H9 (cell line): ENCODE data around the gene NOXA1. TPM values are rescaled to one million over a fixed set of nuclear protein-coding genes. Genes with fewer than 3 reads are reported as not detected.

Source experiments
- DNase-seq: peaks from one replicate; pipeline ENCODE4 v3.0.0-alpha.2; 2017
- H2AFZ ChIP-seq: one replicate; pipeline ENCODE4 v1.6.1; 2013; ENCODE audit warnings: mild to moderate bottlenecking, low read length, control low read depth, moderate library complexity
- H2AK5ac ChIP-seq: 2 replicates; pipeline ENCODE4 v1.6.1; 2013; ENCODE audit warnings: low read length, control low read depth, mixed read lengths; ENCODE audit not compliant: insufficient read length
- H2BK120ac ChIP-seq: one replicate; pipeline ENCODE4 v1.6.1; 2013; ENCODE audit warnings: low read depth, mild to moderate bottlenecking, low read length, control low read depth, inconsistent platforms; ENCODE audit not compliant: poor library complexity, severe bottlenecking
- H2BK12ac ChIP-seq: 2 replicates; pipeline ENCODE4 v1.6.1; 2013; ENCODE audit warnings: low read length, control low read depth, mixed read lengths, low read depth; ENCODE audit not compliant: insufficient read length
- H2BK15ac ChIP-seq: 2 replicates; pipeline ENCODE4 v1.6.1; 2013; ENCODE audit warnings: low read depth, low read length, control low read depth
- H2BK20ac ChIP-seq: one replicate; pipeline ENCODE4 v1.6.1; 2013; ENCODE audit warnings: low read depth, mild to moderate bottlenecking, low read length, control low read depth, inconsistent platforms; ENCODE audit not compliant: poor library complexity, severe bottlenecking
- H2BK5ac ChIP-seq: 2 replicates; pipeline ENCODE4 v1.6.1; 2013; ENCODE audit warnings: low read length, control low read depth, mixed read lengths; ENCODE audit not compliant: insufficient read length
- H3K14ac ChIP-seq: 2 replicates; pipeline ENCODE4 v1.6.1; 2013; ENCODE audit warnings: low read length, control low read depth; ENCODE audit not compliant: insufficient read depth
- H3K18ac ChIP-seq: 2 replicates; pipeline ENCODE4 v1.6.1; 2013; ENCODE audit warnings: low read depth, mild to moderate bottlenecking, mixed read lengths, low read length, control low read depth; ENCODE audit not compliant: insufficient read length
- H3K23ac ChIP-seq: 2 replicates; pipeline ENCODE4 v1.6.1; 2013; ENCODE audit warnings: low read length, control low read depth, mixed read lengths, low read depth; ENCODE audit not compliant: insufficient read length
- H3K23me2 ChIP-seq: 2 replicates; pipeline ENCODE4 v1.6.1; 2013; ENCODE audit warnings: low read depth, mild to moderate bottlenecking, mixed read lengths, low read length, control low read depth; ENCODE audit not compliant: insufficient read length, poor library complexity, severe bottlenecking
- H3K27ac ChIP-seq: 2 replicates; pipeline ENCODE4 v1.5.1; 2013; ENCODE audit warnings: low read length, control low read depth, mixed read lengths, low read depth; ENCODE audit not compliant: insufficient read length
- H3K27me3 ChIP-seq: 2 replicates; pipeline ENCODE4 v1.6.1; 2013; ENCODE audit warnings: low read length, control low read depth, inconsistent platforms; ENCODE audit not compliant: insufficient read depth
- H3K4ac ChIP-seq: 2 replicates; pipeline ENCODE4 v1.6.1; 2013; ENCODE audit warnings: low read depth, mild to moderate bottlenecking, control low read depth, inconsistent platforms, low read length, moderate library complexity
- H3K4me1 ChIP-seq: 2 replicates; pipeline ENCODE4 v1.6.1; 2013; ENCODE audit warnings: low read length, control low read depth, inconsistent platforms; ENCODE audit not compliant: insufficient read depth
- H3K4me2 ChIP-seq: 2 replicates; pipeline ENCODE4 v1.6.1; 2013; ENCODE audit warnings: low read length, control low read depth, mixed read lengths; ENCODE audit not compliant: insufficient read length, insufficient read depth
- H3K56ac ChIP-seq: 2 replicates; pipeline ENCODE4 v1.6.1; 2013; ENCODE audit warnings: low read depth, mild to moderate bottlenecking, mixed read lengths, low read length, control low read depth; ENCODE audit not compliant: insufficient read length
- H3K79me1 ChIP-seq: 2 replicates; pipeline ENCODE4 v1.6.1; 2013; ENCODE audit warnings: low read depth, mild to moderate bottlenecking, moderate library complexity, low read length, control low read depth, inconsistent platforms; ENCODE audit not compliant: insufficient read depth, poor library complexity, severe bottlenecking
- H3K79me2 ChIP-seq: 2 replicates; pipeline ENCODE4 v1.6.1; 2013; ENCODE audit warnings: low read length, control low read depth, inconsistent platforms; ENCODE audit not compliant: insufficient read depth
- H3K9ac ChIP-seq: 2 replicates; pipeline ENCODE4 v1.6.1; 2013; ENCODE audit warnings: low read length, control low read depth, mixed read lengths; ENCODE audit not compliant: insufficient read length; ENCODE audit errors: extremely low read depth
- H3K9me3 ChIP-seq: one replicate; pipeline ENCODE4 v1.6.1; 2013; ENCODE audit warnings: low read depth, low read length, inconsistent platforms; ENCODE audit not compliant: control insufficient read depth
- H3T11ph ChIP-seq: one replicate; pipeline ENCODE4 v1.6.1; 2013; ENCODE audit warnings: mild to moderate bottlenecking, low read length, control low read depth, inconsistent platforms
- H4K20me1 ChIP-seq: one replicate; pipeline ENCODE4 v1.6.1; 2013; ENCODE audit not compliant: control insufficient read depth, insufficient read length, insufficient read depth
- H4K5ac ChIP-seq: 2 replicates; pipeline ENCODE4 v1.6.1; 2013; ENCODE audit warnings: low read depth, mild to moderate bottlenecking, mixed read lengths, low read length, control low read depth; ENCODE audit not compliant: insufficient read length
- H4K8ac ChIP-seq: replicated peaks from 2 replicates; pipeline ENCODE4 v1.6.1; 2013; ENCODE audit warnings: low read length, control low read depth, mixed read lengths, low read depth; ENCODE audit not compliant: insufficient read length
- H4K91ac ChIP-seq: 2 replicates; pipeline ENCODE4 v1.6.1; 2013; ENCODE audit warnings: low read depth, mild to moderate bottlenecking, moderate library complexity, mixed read lengths, low read length, control low read depth; ENCODE audit not compliant: insufficient read length
- H3K27ac Mint-ChIP-seq, 3 experiments: 2 replicates in 2 of 3; 3 replicates in 1 of 3; pipeline ENCODE4 v1.8.0; 2020 to 2021; ENCODE audit warnings: mixed read lengths in 3 of 3, mild to moderate bottlenecking in 1 of 3, moderate library complexity in 1 of 3
- H3K27me3 Mint-ChIP-seq: 2 replicates; pipeline ENCODE4 v1.8.0; 2021; ENCODE audit warnings: low read depth, mild to moderate bottlenecking, moderate library complexity, mixed read lengths
- H3K36me3 Mint-ChIP-seq, 3 experiments: 2 replicates in 2 of 3; 3 replicates in 1 of 3; pipeline ENCODE4 v1.8.0; 2020 to 2021; ENCODE audit warnings: low read depth in 3 of 3, mixed read lengths in 3 of 3; ENCODE audit not compliant: insufficient read depth in 1 of 3
- H3K4me1 Mint-ChIP-seq, 2 experiments: 2 replicates each; pipeline ENCODE4 v1.8.0; 2020; ENCODE audit warnings: mixed read lengths in 2 of 2
- H3K4me3 Mint-ChIP-seq, 2 experiments: 2 replicates in 1 of 2; 3 replicates in 1 of 2; pipeline ENCODE4 v1.8.0; 2020 to 2021; ENCODE audit warnings: mild to moderate bottlenecking in 2 of 2, mixed read lengths in 2 of 2, moderate library complexity in 1 of 2
- H3K9me3 Mint-ChIP-seq, 2 experiments: 2 replicates in 1 of 2; 3 replicates in 1 of 2; pipeline ENCODE4 v1.8.0; 2020; ENCODE audit warnings: mild to moderate bottlenecking in 2 of 2, mixed read lengths in 2 of 2, moderate library complexity in 1 of 2
- CTCF ChIP-seq: fragments of 200-600 bp; sonication (generic); conservative IDR thresholded peaks from 3 replicates; pipeline ENCODE4 v1.8.0; 2021; ENCODE audit warnings: antibody characterized with exemption, mild to moderate bottlenecking
- WGBS: extraction: QIAGEN DNeasy Blood & Tissue Kit; methylation state at CpG from one replicate; pipeline ENCODE4 v1.1.7; 2013; ENCODE audit warnings: missing lambda C conversion rate, low lambda C conversion rate, mixed read lengths; ENCODE audit not compliant: insufficient read length; ENCODE audit errors: extremely low coverage; 5-methylcytosine and 5-hydroxymethylcytosine counted together
- total RNA-seq: library from RNA; stranded (reverse); gene quantifications from 2 replicates; pipeline ENCODE4 v1.2.1, GENCODE V29; 2021

Gene NOXA1
- total RNA-seq, 1 experiment from 2014 or later: 2.0 TPM

- H3K9ac ChIP-seq: no peak overlapping the region
- H3K14ac ChIP-seq: peak overlapping the region; percentile 6; the same call in 1 of the 2 replicates
- H3K4ac ChIP-seq: no peak overlapping the region
- no peak overlapping the region for H3T11ph ChIP-seq
- no peak overlapping the region for H4K5ac ChIP-seq
- H3K4me1 ChIP-seq: no peaks in the 10 kb centered on the region
- H2BK12ac ChIP-seq: no peak overlapping the region
- H3K27ac ChIP-seq: no peak overlapping the region
- no peak overlapping the region for H2BK20ac ChIP-seq
- no peak overlapping the region for H2BK120ac ChIP-seq
- no peak for DNase-seq
- H3K27me3 Mint-ChIP-seq: peaks cover 26% of the 10 kb centered on the region
- H2AK5ac ChIP-seq: no peak overlapping the region
- no peak overlapping the region for H3K56ac ChIP-seq
- no peaks in the 10 kb centered on the region for H3K9me3 ChIP-seq
- no peak overlapping the region for H3K27ac Mint-ChIP-seq
- H3K4me3 Mint-ChIP-seq: peak overlapping the region; percentile 56 to 74; a peak in 4 of 5 replicates
- TF ChIP-seq CTCF: no peak
- H3K79me1 ChIP-seq: no peaks in the 10 kb centered on the region
- H3K9me3 Mint-ChIP-seq: no peaks in the 10 kb centered on the region
- H2AFZ ChIP-seq: no peak overlapping the region
- H3K23me2 ChIP-seq: peaks cover 9% of the 10 kb centered on the region
- no CpG with 5 or more reads among the region's 88 CpGs for WGBS
- no peaks in the 10 kb centered on the region for H3K79me2 ChIP-seq
- H3K23ac ChIP-seq: no peak overlapping the region
- H3K27me3 ChIP-seq: no peaks in the 10 kb centered on the region; the same call in 1 of the 2 replicates
- H2BK5ac ChIP-seq: no peak overlapping the region
- peak overlapping the region; percentile 57 for H3K4me2 ChIP-seq
- H4K20me1 ChIP-seq: peaks cover 3% of the 10 kb centered on the region
- no peak overlapping the region for H3K18ac ChIP-seq
- H3K36me3 Mint-ChIP-seq: peaks cover 0 to 17% (median 15%) of the 10 kb centered on the region in 3 experiments; a peak in 4 of 7 replicates
- peaks cover 5 to 14% of the 10 kb centered on the region in 2 experiments; a peak in 3 of 4 replicates for H3K4me1 Mint-ChIP-seq
- H4K91ac ChIP-seq: no peak overlapping the region
- no peak overlapping the region for H4K8ac ChIP-seq
- H2BK15ac ChIP-seq: no peak overlapping the region
These were observed 35.3 kb downstream of the NOXA1 start for GRCh38 chr9:137458194-137459151.
